ENCODE results near the gene SHROOM3. TPM values are rescaled to one million over a fixed set of nuclear protein-coding genes. Genes with fewer than 3 reads are reported as not detected.

Gene SHROOM3
- total RNA-seq, 1 donor from 2014 or later: 25.0 TPM

DNA sequence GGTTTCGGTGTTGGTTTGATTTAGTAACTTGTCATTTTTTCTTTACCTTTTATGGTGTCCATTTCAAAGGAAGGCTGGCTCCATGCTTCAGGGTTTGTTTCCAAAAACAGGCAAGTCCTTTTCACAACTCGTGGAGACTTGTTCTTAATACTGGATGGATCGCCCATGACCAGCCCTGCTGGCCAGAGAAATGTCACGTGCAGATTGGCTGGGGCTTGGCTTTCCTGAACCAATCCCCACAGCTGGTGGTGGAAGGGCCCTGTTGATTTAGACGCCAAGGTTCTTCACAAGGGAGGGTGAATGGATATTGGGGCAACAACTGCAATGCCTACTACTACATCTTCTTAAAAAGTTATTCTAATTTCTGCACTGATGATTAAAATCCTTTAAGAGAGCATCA is 92.6 kb downstream of the SHROOM3 start:
- no peak for DNase-seq (ENCODE audit: low spot score)
- intact Hi-C loops (cut with DNase I): loop anchor here (5.0 to 10.0 kb wide), 2 partner anchors 35 to 57 kb away; no protein-coding TSS in a partner anchor

- intact Hi-C loops (cut with DNase I): no loop called here
- no peak for DNase-seq (ENCODE audit: low spot score)
Measured at GRCh38 chr4:76531597-76531996, 96.6 kb downstream of the SHROOM3 start.

DNA sequence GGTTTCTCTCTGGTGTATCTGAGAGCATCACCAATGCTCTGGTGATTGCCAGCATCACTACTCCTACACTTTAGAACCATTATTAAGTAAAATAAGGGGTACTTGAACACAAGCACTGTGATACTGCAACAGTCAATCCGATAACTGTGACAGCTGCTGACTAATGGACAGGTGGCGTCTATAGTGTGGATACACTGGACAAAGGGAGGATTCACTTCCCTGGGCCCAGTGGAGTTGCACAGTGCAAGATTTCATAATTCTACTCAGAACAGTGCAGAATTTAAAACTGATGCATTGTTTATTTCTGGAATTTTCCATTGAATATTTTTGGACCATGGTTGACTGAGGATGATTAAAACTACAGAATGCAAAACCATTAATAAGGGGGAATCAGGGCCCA is 97.8 kb downstream of the SHROOM3 start:
- intact Hi-C loops (cut with DNase I): no loop called here
- no peak for DNase-seq (ENCODE audit: low spot score)

DNA sequence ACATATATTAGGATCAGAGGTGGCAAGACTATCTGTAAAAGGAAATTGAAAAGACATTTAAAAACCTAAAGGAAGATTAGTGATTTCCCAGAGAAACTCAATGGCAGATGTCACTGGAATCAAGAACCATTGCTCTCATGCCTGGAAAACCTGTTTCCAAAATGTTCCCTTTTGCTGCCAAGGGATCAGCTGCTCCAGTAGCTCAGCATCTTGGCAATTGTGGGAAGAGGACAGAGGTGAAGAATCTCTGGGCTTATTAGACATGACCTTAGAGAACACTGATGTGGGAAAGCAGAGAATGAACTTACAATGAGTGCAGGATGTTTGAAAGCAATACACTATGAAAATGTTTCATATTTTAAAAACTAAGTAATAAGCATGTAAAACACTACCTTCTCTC is 98.3 kb downstream of the SHROOM3 start:
- intact Hi-C loops (cut with DNase I): no loop called here
- no peak for DNase-seq (ENCODE audit: low spot score)

GRCh38 chr4:76535603-76536372 is 100.8 kb downstream of the SHROOM3 start:
- intact Hi-C loops (cut with DNase I): no loop called here
- DNase-seq (ENCODE audit: low spot score): no peak

GRCh38 chr4:76536373-76536689 is 101.3 kb downstream of the SHROOM3 start:
- no peak for DNase-seq (ENCODE audit: low spot score)
- intact Hi-C loops (cut with DNase I): no loop called here

GRCh38 chr4:76538296-76538695 is 103.3 kb downstream of the SHROOM3 start:
- intact Hi-C loops (cut with DNase I): no loop called here
- no peak for DNase-seq (ENCODE audit: low spot score)

DNA sequence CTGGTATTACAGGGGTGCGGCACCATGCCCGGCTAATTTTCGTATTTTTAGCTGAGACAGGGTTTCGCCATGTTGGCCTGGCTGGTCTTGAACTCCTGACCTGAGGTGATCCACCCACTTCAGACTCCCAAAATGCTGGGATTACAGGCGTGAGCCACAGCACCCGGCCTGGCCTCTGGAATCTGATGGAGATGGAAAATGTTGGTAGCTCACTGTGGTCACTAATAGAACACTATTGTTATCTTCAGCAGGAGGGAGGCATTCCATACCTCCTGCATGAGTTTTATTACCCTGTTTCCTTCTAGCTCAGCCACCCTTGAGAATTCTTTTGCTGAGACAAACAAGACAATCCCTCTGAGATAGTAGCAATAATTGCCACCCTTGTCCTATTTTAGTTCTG is 105.0 kb downstream of the SHROOM3 start:
- intact Hi-C loops (cut with DNase I): no loop called here
- DNase-seq (ENCODE audit: low spot score): no peak

DNA sequence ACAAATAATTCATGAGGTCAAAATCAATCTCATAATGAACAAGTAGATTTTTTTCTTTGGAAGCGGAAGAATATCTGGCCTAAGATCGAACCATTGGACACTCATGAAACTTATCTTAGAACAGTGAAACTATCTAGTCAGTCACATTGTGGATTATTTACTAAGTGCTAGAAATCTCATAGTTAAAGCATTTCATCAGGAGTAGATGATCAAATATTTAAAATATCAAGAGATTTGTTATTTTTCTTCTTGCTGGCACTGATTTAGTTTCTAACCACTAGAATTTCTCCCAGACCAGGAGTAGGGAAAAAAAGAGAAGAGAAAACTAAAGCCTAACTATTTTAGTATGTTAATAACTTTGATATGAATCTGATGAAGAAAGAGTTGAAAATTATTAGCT is 105.5 kb downstream of the SHROOM3 start:
- intact Hi-C loops (cut with DNase I): no loop called here
- DNase-seq (ENCODE audit: low spot score): no peak

GRCh38 chr4:76543378-76543777 is 108.3 kb downstream of the SHROOM3 start:
- intact Hi-C loops (cut with DNase I): no loop called here
- DNase-seq (ENCODE audit: low spot score): no peak

DNA sequence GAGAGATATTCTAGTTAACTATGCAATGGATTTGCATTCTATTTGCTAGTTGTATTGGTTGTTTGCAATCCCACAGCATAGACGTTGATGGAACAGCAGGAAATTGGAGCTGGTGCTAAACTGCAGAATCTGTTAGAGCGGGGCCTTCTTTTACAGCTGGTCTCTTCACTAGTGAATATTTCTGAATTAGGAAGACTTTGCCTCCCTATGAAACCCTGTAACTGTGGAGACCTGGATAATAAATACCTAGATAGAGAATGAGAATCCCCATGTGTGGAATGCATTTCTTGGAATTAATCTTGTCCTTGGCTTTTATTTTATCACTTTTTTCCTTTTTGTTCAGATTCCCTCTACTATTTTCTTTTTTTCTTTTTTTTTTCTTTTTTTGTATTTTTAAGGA is 109.7 kb downstream of the SHROOM3 start:
- DNase-seq (ENCODE audit: low spot score): no peak
- intact Hi-C loops (cut with DNase I): no loop called here

- intact Hi-C loops (cut with DNase I): no loop called here
- DNase-seq (ENCODE audit: low spot score): no peak
Measured at GRCh38 chr4:76545226-76545884, 110.3 kb downstream of the SHROOM3 start.

GRCh38 chr4:76546327-76546726 is 111.3 kb downstream of the SHROOM3 start:
- no peak for DNase-seq (ENCODE audit: low spot score)
- intact Hi-C loops (cut with DNase I): no loop called here

DNA sequence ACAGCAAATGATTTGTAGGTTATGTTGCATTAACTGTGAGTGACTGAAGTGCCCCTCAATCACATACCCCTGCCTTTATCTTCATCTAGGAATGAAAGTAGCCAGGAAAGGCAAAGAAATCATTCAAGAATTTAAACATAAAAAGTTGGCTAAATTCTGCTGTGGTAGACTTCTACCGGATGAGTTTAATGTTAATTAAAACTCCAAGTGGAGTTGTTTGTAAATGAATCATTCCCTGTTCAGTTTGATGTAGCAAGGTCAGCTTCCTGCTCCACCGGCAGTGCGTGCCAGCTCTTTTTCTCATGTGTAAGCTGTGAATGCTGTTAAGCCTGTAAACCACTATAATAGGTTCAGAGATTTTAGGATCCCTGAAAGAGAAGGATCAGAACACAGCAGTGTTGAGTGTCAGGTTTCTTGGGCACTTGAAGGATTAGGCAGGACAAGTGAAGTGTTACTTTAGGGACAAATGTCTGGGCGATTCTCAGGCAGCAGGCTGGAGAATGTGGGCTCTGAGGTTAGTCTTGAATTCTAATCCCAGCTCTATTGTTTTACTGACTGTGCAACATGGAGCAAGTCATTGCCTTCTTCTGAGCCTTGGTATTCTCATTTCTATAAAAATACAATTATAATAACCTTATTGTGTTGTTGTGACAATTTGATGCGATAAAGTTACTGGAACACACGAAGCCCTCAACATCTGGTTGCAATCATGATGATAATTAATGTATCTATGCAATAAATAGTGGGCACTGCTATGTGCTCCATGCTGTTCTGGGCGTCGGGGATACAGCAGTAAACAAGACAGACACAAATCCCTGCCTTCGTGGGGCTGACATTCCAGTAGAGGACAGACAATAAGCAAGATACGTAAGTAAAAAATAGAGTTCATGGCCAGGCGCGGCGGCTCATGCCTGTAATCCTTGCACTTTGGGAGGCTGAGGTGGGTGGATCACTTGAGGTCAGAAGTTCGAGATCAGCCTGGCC is 112.0 kb downstream of the SHROOM3 start:
- intact Hi-C loops (cut with DNase I): no loop called here
- no peak for DNase-seq (ENCODE audit: low spot score)

- DNase-seq (ENCODE audit: low spot score): no peak
- intact Hi-C loops (cut with DNase I): no loop called here
Measured at GRCh38 chr4:76548704-76549103, 113.7 kb downstream of the SHROOM3 start.

- intact Hi-C loops (cut with DNase I): no loop called here
- DNase-seq (ENCODE audit: low spot score): no peak
Measured at GRCh38 chr4:76549765-76550164, 114.7 kb downstream of the SHROOM3 start.

DNA sequence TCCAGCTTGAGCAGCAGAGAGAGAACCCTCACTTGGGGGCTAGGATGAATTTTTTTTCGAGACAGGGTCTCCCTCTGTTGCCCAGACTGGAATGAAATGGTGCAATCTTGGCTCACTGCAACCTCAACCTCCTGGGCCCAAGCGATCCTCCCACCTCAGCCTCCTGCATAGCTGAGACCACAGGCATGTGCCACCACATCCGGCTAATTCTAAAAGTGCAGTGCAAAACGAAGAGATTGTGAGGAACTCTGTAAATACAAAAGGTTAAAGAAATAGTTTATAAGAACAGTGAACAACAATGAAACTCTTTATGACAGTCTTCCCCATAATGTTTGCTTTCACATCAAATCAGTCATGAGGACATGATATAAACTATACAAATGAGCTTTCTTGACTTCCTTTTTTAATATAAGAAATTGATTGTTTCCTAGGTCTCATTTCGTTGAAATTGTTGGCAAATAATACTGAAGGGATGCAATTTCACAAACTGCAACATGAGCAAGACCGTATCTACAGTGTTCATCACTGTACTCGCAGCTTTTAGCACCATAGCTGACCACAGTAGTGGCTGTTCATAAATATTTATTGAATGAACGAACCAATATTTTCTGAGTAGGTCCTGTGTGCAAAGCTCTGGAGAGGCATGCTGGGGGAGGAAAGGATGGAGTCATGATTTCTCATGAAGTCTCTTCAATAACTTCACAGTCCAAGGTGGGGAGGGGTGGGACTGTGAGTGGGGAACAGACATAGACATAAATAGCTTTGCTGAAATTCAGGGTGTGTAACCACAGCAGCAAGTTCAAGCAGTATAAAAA is 116.1 kb downstream of the SHROOM3 start:
- intact Hi-C loops (cut with DNase I): no loop called here
- no peak for DNase-seq (ENCODE audit: low spot score)

- no peak for DNase-seq (ENCODE audit: low spot score)
- intact Hi-C loops (cut with DNase I): no loop called here
Measured at GRCh38 chr4:76554630-76555029, 119.6 kb downstream of the SHROOM3 start.

GRCh38 chr4:76556452-76556851 is 121.4 kb downstream of the SHROOM3 start:
- DNase-seq (ENCODE audit: low spot score): no peak
- intact Hi-C loops (cut with DNase I): no loop called here
